ENCODE data around the gene TENT4A. TPM values are rescaled to one million over a fixed set of nuclear protein-coding genes. Genes with fewer than 3 reads are reported as not detected.

The TENT4A gene
- total and polyA plus RNA-seq, 8 donors, result 17.1 to 38.2 (median 31.4) TPM

DNA sequence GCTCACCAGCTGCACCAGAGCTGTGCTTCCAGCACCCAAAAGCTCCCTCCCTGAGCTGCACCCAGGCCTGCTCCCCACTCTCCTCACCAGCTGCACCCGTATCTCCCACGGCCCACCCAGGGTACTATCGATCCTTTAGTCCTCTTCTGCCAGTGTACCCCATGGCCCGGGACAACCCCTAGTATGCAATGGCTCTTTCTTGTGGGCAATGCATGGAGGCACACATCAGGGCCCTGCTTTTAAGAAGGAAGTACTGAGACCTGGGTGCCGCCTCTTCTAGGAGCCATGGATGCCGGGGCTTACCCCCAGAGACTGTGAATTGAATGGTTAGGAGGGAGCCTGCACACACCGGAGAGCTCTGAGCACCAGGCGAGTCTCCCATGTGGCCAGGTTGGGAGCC, 49.5 kb downstream of the TENT4A start:
- H3K9me3 ChIP-seq, result peaks cover 0 to 2% of the 10 kb centered on the region in 2 donors
- H3K27me3 ChIP-seq, result no peaks in the 10 kb centered on the region
- ATAC-seq (no peak), DNase-seq (no peak)
- peaks cover 12 to 20% of the 10 kb centered on the region in 2 donors for H3K4me1 ChIP-seq
- intact Hi-C loops (cut with DNase I), result no loop called here
- H3K27ac ChIP-seq, result no peak overlapping the region
- TF ChIP-seq, protein P1, sequence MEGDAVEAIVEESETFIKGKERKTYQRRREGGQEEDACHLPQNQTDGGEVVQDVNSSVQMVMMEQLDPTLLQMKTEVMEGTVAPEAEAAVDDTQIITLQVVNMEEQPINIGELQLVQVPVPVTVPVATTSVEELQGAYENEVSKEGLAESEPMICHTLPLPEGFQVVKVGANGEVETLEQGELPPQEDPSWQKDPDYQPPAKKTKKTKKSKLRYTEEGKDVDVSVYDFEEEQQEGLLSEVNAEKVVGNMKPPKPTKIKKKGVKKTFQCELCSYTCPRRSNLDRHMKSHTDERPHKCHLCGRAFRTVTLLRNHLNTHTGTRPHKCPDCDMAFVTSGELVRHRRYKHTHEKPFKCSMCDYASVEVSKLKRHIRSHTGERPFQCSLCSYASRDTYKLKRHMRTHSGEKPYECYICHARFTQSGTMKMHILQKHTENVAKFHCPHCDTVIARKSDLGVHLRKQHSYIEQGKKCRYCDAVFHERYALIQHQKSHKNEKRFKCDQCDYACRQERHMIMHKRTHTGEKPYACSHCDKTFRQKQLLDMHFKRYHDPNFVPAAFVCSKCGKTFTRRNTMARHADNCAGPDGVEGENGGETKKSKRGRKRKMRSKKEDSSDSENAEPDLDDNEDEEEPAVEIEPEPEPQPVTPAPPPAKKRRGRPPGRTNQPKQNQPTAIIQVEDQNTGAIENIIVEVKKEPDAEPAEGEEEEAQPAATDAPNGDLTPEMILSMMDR (IDR thresholded peaks at IDR 0.05), result no peak
- H3K4me3 ChIP-seq, result no peak overlapping the region
- peaks cover 0 to 11% of the 10 kb centered on the region in 2 donors for H3K36me3 ChIP-seq

DNA sequence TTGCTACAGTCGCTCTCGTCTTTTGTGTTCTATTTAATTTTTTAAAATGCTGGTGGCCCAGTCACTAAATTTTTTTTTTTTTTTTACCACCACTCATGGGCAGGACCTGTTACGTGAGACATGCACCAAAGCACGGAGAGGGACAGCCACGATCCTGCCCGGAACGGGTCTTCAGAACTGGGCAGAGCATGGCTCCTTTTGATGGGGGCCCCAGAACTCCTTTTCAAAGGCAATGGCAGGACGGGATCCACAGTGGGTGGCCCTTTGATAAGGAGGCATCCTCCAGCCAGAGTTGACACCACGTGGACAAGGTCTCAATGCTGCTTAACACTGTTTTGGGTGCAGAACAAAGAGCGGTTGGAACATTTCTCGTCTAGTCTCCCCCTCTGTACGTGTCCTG, 50.0 kb downstream of the TENT4A start:
- no peak for ATAC-seq
- Histone ChIP-seq H3K36me3 (peaks cover 0 to 6% of the 10 kb centered on the region in 2 donors), H3K27me3 (no peaks in the 10 kb centered on the region), H3K9me3 (peaks cover 0 to 2% of the 10 kb centered on the region in 2 donors), H3K4me3 (no peak overlapping the region), H3K27ac (no peak overlapping the region), H3K4me1 (peaks cover 12 to 20% of the 10 kb centered on the region in 2 donors)
- intact Hi-C loops (cut with DNase I), result no loop called here
- DNase-seq, result no peak
- TF ChIP-seq, protein P1 (IDR thresholded peaks at IDR 0.05), result no peak

DNA sequence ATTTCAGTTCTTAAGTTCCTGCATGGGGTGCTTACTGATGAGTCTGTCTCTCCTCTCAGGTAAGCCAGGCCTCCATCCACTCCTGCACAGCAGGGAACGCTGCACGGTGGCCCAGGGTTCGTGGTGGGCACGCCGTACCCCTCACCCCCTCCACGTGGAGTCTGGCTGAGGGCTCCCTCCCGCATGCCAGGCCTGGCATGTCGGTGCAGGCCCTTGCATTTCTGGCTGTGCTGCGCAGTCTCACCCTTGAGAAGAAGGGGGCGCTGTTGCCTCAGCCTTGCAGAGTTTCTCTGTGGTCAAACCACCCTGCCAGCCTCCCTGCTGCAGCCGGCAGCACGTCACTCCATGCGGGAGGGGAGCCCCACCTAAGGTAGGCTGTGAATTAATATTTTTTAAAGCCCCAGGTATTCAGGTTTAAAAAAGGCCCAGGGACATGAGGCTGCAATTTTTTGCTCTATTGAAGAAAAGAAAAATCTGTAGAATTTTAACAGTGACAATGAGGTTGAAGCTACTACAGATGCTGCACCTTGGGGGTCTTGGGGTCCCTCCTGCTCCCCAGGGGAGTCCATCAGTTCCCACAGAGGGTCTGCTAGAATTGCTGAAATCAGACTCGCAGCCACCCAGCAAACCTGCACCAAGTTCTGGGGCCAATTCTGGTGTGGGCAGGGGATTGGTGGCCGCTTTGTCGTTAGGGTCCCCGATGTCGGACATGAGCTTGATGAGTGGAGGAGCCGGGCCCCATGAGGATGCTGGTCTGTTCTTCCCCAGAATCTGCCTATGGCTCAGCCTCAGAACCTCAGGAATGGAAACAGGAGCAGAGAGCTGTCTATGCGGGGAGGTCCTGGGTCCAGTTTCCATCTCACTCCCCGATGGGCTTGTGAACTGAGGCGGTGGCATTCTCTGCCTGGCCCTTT, 52.6 kb downstream of the TENT4A start:
- H3K27ac ChIP-seq, result peak overlapping the region in 1 of 2 donors; percentile 82
- intact Hi-C loops (cut with DNase I), result no loop called here
- peak overlapping the region in 1 of 2 donors; percentile 9 for H3K4me3 ChIP-seq

DNA sequence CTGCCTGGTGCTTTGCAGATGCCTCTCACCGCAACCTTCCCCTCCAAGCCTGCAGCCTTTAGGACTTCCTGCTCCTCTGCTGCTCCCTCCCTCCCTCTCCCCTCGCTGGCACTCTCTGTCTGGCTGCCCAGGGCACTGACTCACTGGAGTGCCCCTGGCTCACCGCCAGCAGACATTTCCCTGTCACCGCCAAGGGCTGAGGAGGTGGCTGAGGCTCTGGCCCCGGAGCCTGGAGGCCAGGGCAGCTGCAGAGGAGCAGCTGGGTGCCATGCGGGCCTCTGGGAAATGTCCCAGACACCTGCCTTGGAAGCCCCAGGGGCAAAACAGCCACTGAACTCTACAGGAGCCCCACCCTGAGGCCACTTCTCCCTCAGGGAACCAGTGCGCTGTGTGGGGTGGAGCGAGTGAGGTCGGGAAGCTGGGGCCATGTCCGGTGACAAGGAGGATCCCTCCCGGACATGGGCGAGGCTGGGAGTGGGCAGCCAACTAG, 53.4 kb downstream of the TENT4A start:
- H3K9me3 ChIP-seq, result no peaks in the 10 kb centered on the region
- TF ChIP-seq, protein P1 (IDR thresholded peaks at IDR 0.05), result no peak
- peak; percentile 96 for ATAC-seq
- H3K27me3 ChIP-seq, result no peaks in the 10 kb centered on the region
- peak overlapping the region in 1 of 2 donors; percentile 9 for H3K4me3 ChIP-seq
- intact Hi-C loops (cut with DNase I), result no loop called here
- H3K36me3 ChIP-seq, result no peaks in the 10 kb centered on the region
- peak overlapping the region; percentile 69 to 82 for H3K27ac ChIP-seq
- peak; percentile 13 to 95 (median 82) for DNase-seq
- H3K4me1 ChIP-seq, result peaks cover 12 to 20% of the 10 kb centered on the region in 2 donors

More for the DNA sequence above, 52.6 kb downstream of the TENT4A start:
- H3K36me3 ChIP-seq, result no peaks in the 10 kb centered on the region
- peaks cover 0 to 2% of the 10 kb centered on the region in 2 donors for H3K9me3 ChIP-seq
- DNase-seq (peak; percentile 37 to 89 (median 77)), ATAC-seq (peak; percentile 93)
- H3K4me1 ChIP-seq, result peaks cover 12 to 20% of the 10 kb centered on the region in 2 donors
- no peaks in the 10 kb centered on the region for H3K27me3 ChIP-seq
- TF ChIP-seq, protein P1 (IDR thresholded peaks at IDR 0.05), result peak; percentile 81 to 85

DNA sequence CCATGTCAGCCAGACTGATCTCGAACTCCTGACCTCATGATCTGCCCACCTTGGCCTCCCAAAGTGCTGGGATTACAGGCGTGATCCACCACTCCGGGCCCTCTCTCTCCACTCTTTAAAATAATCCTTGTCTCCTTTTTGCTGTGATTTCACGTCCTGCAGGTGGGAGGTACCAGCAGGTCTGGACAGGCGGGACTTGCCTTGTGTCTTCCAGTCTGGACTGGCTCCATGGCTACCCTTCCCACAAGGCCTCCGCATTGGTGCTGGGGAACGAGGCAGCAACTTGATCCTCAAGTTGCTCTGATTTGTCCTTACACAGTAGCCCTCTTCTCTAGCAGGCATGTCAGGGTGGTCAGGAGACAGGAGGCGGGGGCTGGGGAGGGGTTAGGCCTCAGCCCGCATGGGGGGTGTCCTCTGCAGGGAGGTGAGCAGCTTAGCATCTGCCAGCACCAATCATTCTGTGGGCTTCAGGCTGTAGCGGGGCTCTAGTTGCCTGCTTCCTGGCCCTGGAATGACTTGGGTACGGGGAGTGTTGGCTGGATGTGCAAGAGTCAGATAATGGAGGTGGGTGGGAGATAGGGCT, 54.3 kb downstream of the TENT4A start:
- Histone ChIP-seq H3K9me3 (no peaks in the 10 kb centered on the region), H3K27ac (no peak overlapping the region), H3K27me3 (no peaks in the 10 kb centered on the region), H3K4me3 (no peak overlapping the region), H3K36me3 (no peaks in the 10 kb centered on the region), H3K4me1 (peaks cover 12 to 20% of the 10 kb centered on the region in 2 donors)
- TF ChIP-seq, protein P1 (IDR thresholded peaks at IDR 0.05), result no peak
- no peak for DNase-seq
- ATAC-seq, result no peak
- intact Hi-C loops (cut with DNase I), result no loop called here

All from left lung (tissue), 10 donors.